IMR-90 (cell line): Measurements from ENCODE around the gene LGI4. TPM values are rescaled to one million over a fixed set of nuclear protein-coding genes. Genes with fewer than 3 reads are reported as not detected.

ENCODE experiments used
- ATAC-seq: fragments of 200-7000 bp; cut with Tn5 transposase; 2 replicates; pipeline ENCODE4 v1.9.1; 2020; ENCODE audit warnings: low read depth, mild to moderate bottlenecking, moderate library complexity
- BruUV-seq: library from RNA; stranded (reverse); fragments of 400-500 nt; replicated peaks from 2 replicates; lab custom pipeline; 2021; lab: Mats Ljungman, UMichigan
- CTCF ChIA-PET: fragments of 300-600 bp; formaldehyde crosslinking; extraction: SDS; loops from one replicate; lab custom pipeline; 2021; ENCODE audit warnings: antibody characterized with exemption; lab: Yijun Ruan, JAX
- POLR2A ChIA-PET: fragments of 300-600 bp; sonication (Branson Sonifier 250); formaldehyde crosslinking; loops from one replicate; lab custom pipeline; 2022; ENCODE audit warnings: antibody characterized with exemption; ENCODE audit not compliant: unreplicated experiment; lab: Charles Lee
- DNase-seq: peaks from one replicate; pipeline ENCODE4 v3.0.0; 2013
- H2AFZ ChIP-seq: replicated peaks from 2 replicates; pipeline ENCODE3; 2013; ENCODE audit warnings: low read length, mild to moderate bottlenecking; ENCODE audit not compliant: poor library complexity
- H2AK5ac ChIP-seq: 2 replicates; pipeline ENCODE4 v1.6.1; 2013; ENCODE audit warnings: low read depth, low read length, inconsistent platforms
- H2AK9ac ChIP-seq: replicated peaks from 2 replicates; pipeline ENCODE3; 2013; ENCODE audit warnings: mild to moderate bottlenecking, low read depth, low read length, moderate library complexity; ENCODE audit not compliant: poor library complexity
- H2BK120ac ChIP-seq: 2 replicates; pipeline ENCODE4 v1.6.1; 2013; ENCODE audit warnings: low read depth, low read length, inconsistent platforms
- H2BK15ac ChIP-seq: 3 replicates; pipeline ENCODE4 v1.6.1; 2013; ENCODE audit warnings: low read depth, low read length, inconsistent platforms
- H2BK20ac ChIP-seq: 2 replicates; pipeline ENCODE4 v1.6.1; 2013; ENCODE audit warnings: low read depth, mild to moderate bottlenecking, inconsistent platforms, low read length, moderate library complexity
- H2BK5ac ChIP-seq: 2 replicates; pipeline ENCODE4 v1.6.1; 2013; ENCODE audit warnings: mild to moderate bottlenecking, low read depth, low read length, inconsistent platforms; ENCODE audit not compliant: poor library complexity, severe bottlenecking
- H3K14ac ChIP-seq: replicated peaks from 2 replicates; pipeline ENCODE4 v1.6.1; 2013; ENCODE audit warnings: low read depth, low read length, inconsistent platforms
- H3K18ac ChIP-seq: 2 replicates; pipeline ENCODE4 v1.6.1; 2013; ENCODE audit warnings: low read depth, low read length, control low read depth
- H3K23ac ChIP-seq: 2 replicates; pipeline ENCODE4 v1.6.1; 2013; ENCODE audit warnings: low read depth, low read length, inconsistent platforms
- H3K27ac ChIP-seq: 2 replicates; pipeline ENCODE4 v1.5.1; 2013; ENCODE audit warnings: mild to moderate bottlenecking, control low read depth, low read length; ENCODE audit not compliant: insufficient read depth
- H3K27me3 ChIP-seq: 2 replicates; pipeline ENCODE4 v1.6.1; 2013; ENCODE audit warnings: low read length; ENCODE audit not compliant: control insufficient read depth, insufficient read depth
- H3K36me3 ChIP-seq: 2 replicates; pipeline ENCODE4 v1.6.1; 2013; ENCODE audit warnings: low read length, mixed read lengths; ENCODE audit not compliant: control insufficient read depth, insufficient read depth
- H3K4ac ChIP-seq: 2 replicates; pipeline ENCODE4 v1.6.1; 2013; ENCODE audit warnings: low read depth, low read length, inconsistent platforms
- H3K4me1 ChIP-seq: 2 replicates; pipeline ENCODE4 v1.6.1; 2013; ENCODE audit warnings: low read length, mixed read lengths; ENCODE audit not compliant: control insufficient read depth, insufficient read depth
- H3K4me2 ChIP-seq: 2 replicates; pipeline ENCODE4 v1.6.1; 2013; ENCODE audit warnings: low read depth, mild to moderate bottlenecking, control low read depth, low read length, moderate library complexity
- H3K4me3 ChIP-seq: 2 replicates; pipeline ENCODE4 v1.5.1; 2013; ENCODE audit warnings: low read depth, mild to moderate bottlenecking, control low read depth, low read length, moderate library complexity; ENCODE audit not compliant: insufficient read depth
- H3K56ac ChIP-seq: 2 replicates; pipeline ENCODE4 v1.6.1; 2013; ENCODE audit warnings: low read length, inconsistent platforms; ENCODE audit not compliant: insufficient read depth; ENCODE audit errors: extremely low read depth
- H3K79me1 ChIP-seq, 2 experiments: 2 replicates each; pipeline ENCODE4 v1.6.1; 2013; ENCODE audit warnings: low read length in 2 of 2, inconsistent platforms in 1 of 2, low read depth in 1 of 2
- H3K9ac ChIP-seq: 2 replicates; pipeline ENCODE4 v1.6.1; 2013; ENCODE audit warnings: low read depth, low read length, control low read depth
- H3K9me1 ChIP-seq: 2 replicates; pipeline ENCODE4 v1.6.1; 2013; ENCODE audit warnings: low read length, inconsistent platforms; ENCODE audit not compliant: insufficient read depth
- H3K9me3 ChIP-seq: 2 replicates; pipeline ENCODE4 v1.6.1; 2013; ENCODE audit warnings: low read length; ENCODE audit not compliant: control insufficient read depth, insufficient read depth
- H4K20me1 ChIP-seq: 2 replicates; pipeline ENCODE4 v1.6.1; 2013; ENCODE audit warnings: low read length, inconsistent platforms; ENCODE audit not compliant: insufficient read depth
- H4K5ac ChIP-seq: 2 replicates; pipeline ENCODE4 v1.6.1; 2013; ENCODE audit warnings: mild to moderate bottlenecking, low read depth, low read length, control low read depth
- H4K8ac ChIP-seq, 2 experiments: 2 replicates each; pipeline ENCODE4 v1.6.1; 2013; ENCODE audit warnings: low read depth in 2 of 2, low read length in 2 of 2, control low read depth in 1 of 2, inconsistent platforms in 1 of 2
- H4K91ac ChIP-seq: 2 replicates; pipeline ENCODE4 v1.6.1; 2013; ENCODE audit warnings: low read depth, low read length, inconsistent platforms; ENCODE audit not compliant: insufficient read depth
- BHLHE40 ChIP-seq: fragments of 150-350 bp; IDR thresholded peaks from 2 replicates; pipeline ENCODE4 v1.6.1; 2016; ENCODE audit warnings: mild to moderate bottlenecking, low read depth, low read length
- RAD21 ChIP-seq: IDR thresholded peaks from 2 replicates; pipeline ENCODE4 v1.6.1; 2012; ENCODE audit warnings: low read length, improper control_type of control experiment
- dilution Hi-C: fragments of 300-500 bp; cut with HindIII; formaldehyde crosslinking; loops from one replicate; pipeline ENCODE4 v1.14.3; 2018; ENCODE audit warnings: low sequenced_read_pairs; ENCODE audit not compliant: unreplicated experiment
- in situ Hi-C: fragments of 300-500 bp; cut with MboI; formaldehyde crosslinking; loops from 3 replicates; pipeline ENCODE4 v1.14.3; 2019; ENCODE audit warnings: low sequenced_read_pairs, inconsistent platforms, mixed read lengths
- intact Hi-C: fragments of 100-400 bp; cut with micrococcal nuclease; formaldehyde crosslinking; loops from 2 replicates; pipeline ENCODE4 v1.10.0; 2022
- polyA plus RNA-seq, 3 experiments: library from polyadenylated mRNA; depleted of rRNA; stranded (reverse); fragments of >200 nt; gene quantifications; 2 replicates each; pipeline ENCODE4 v1.2.3, GENCODE V29; 2012; ENCODE audit warnings: low replicate concordance in 1 of 3
- total RNA-seq: library from RNA; depleted of rRNA; stranded (reverse); fragments of >200 nt; gene quantifications from 2 replicates; pipeline ENCODE4 v1.2.3, GENCODE V29; 2012

LGI4 gene
- total and polyA plus RNA-seq, 2 of the 4 experiments (the other 2 are of a cell fraction), result 0.10 TPM; not detected in 1

DNA sequence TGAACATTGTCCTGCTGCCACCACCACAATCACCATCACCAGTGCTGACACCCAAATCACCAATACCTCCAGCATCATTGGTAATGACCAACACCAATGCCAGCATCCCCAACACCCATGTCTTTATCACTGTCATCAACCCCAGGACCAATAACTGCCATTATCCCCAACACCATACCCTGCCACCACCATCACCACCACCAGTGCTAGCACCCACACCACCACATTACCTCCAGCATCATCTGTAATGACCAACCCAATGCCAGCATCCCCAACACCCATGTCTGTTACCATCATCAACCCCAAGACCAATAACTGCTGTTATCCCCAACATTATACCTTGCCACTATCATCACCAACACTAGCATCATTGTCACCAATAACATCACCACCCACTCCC, 2.6 kb downstream of the LGI4 start:
- in situ Hi-C loops (no loop called here), dilution Hi-C loops (no loop called here), intact Hi-C loops (no loop called here)
- Histone ChIP-seq H3K36me3 (no peaks in the 10 kb centered on the region), H3K56ac (no peak overlapping the region), H3K27ac (no peak overlapping the region), H2BK5ac (no peak overlapping the region), H3K27me3 (peaks cover 20% of the 10 kb centered on the region; the same call in 1 of the 2 replicates), H2AFZ (no peak overlapping the region), H2BK20ac (no peak overlapping the region), H4K5ac (no peak overlapping the region), H4K91ac (no peak overlapping the region), H3K9me3 (no peaks in the 10 kb centered on the region), H3K4ac (no peak overlapping the region), H3K79me1 (no peaks in the 10 kb centered on the region), H3K4me2 (no peak overlapping the region), H4K20me1 (peaks cover 3% of the 10 kb centered on the region; the same call in 1 of the 2 replicates), H3K23ac (no peak overlapping the region), H3K4me1 (no peaks in the 10 kb centered on the region), H3K9me1 (no peaks in the 10 kb centered on the region), H2AK5ac (no peak overlapping the region), H2AK9ac (no peak overlapping the region), H4K8ac (no peak overlapping the region), H2BK120ac (no peak overlapping the region), H3K14ac (no peak overlapping the region), H3K4me3 (no peak overlapping the region), H2BK15ac (no peak overlapping the region), H3K9ac (no peak overlapping the region), H3K18ac (no peak overlapping the region)
- ChIA-PET CTCF (interaction anchor here (0.9 kb wide), 1 partner anchor 65 kb away, joined by 3 read pairs; no protein-coding TSS in a partner anchor), POLR2A (no interaction called here)
- TF ChIP-seq RAD21, result no peak
- TF ChIP-seq BHLHE40, result no peak
- no TSS peak for BruUV-seq
- DNase-seq (no peak), ATAC-seq (no peak)
